Suppressor macrophage treated with lipopolysaccharide for 1 hour (primary cell): Measurements from ENCODE around the gene PODXL2.

Experiments
- DNase-seq, 3 donors: peaks; one replicate each; pipeline ENCODE4 v3.0.0-alpha.2; 2020 to 2022

The PODXL2 gene

GRCh38 chr3:127711896-127712295, 82.9 kb downstream of the PODXL2 start:
- no peak for DNase-seq

DNA sequence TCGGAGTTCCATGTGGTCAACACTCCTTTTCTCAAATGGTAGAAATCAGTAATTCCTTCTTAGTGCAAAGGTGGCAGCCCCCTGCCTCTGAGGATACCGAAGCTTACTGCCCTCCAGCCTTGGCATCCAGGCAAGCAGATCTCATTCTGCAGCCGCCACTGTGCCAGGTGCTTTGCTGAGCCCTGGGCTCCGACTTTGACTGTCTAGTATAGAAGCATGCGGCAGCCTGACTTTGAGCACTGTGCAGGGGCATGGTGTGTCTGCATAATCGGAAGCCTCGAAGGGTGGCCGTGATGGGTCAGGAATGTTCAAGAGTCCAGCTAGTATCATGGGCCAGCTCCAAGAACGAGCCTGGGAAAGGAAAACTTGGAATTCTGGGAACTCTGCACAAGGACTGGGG, 83.5 kb downstream of the PODXL2 start:
- DNase-seq: no peak

DNA sequence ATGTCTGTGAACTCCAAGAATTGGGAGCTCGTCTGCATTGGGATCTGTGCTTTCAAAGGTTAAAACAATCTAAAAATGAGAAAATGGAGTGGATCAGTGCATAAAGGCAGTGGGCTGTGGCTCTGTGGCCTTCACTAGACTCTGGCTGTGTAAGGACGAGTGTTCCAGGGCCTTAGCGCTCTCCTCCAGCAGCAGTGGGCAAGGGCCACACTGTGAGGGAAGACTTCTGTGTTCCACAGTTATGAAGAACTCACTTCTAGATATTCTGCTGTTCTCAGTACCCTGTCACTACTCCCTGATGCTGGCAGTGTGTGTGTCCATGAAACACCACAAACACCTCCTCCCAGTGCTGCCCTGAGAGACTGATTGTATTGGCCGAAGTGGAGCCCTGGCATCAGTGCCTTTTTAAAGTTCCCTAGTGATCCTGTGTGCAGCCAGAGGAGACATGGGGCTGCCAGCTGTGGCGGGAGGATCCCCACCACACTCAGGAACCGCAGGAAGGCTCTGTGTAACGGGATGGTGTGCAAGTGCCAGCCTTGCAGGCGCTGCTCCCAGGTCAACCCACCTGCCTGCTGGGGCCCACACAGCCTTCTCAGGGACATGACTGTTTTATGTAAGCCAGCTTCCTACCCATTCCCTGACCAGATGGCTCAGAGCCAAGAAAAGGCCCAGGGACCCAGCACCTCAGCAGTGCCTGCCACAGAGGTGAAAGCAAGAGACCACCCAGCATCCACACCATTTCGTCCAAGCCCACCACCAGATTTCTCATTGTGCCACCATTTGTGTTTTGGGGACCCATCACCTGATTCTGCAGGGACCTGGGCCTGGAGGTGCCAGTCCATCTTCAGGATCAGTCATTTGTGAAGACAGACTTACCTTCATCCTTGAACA, 84.1 kb downstream of the PODXL2 start:
- no peak for DNase-seq

DNA sequence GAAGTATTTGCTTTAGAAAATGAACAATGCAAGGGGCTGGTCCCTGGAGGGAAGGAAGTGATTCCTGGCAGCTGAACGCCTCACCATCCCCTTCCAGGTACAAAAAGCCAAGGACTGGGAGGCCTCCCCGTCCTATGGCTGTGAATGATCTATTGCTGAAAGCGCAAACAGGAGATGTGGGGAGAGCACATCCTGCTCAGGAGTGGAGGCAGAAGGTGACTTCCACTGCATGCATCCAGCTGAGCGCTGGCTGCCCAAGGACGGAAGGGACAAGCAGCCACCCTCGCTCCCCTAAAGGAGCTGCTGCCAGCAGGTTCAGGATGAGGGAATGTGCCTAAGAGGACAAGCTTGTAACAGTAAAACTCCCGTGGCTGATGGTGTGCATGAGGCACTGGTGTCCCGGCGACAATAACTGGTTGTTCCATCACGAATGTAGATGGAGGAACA, 85.2 kb downstream of the PODXL2 start:
- no peak for DNase-seq

DNA sequence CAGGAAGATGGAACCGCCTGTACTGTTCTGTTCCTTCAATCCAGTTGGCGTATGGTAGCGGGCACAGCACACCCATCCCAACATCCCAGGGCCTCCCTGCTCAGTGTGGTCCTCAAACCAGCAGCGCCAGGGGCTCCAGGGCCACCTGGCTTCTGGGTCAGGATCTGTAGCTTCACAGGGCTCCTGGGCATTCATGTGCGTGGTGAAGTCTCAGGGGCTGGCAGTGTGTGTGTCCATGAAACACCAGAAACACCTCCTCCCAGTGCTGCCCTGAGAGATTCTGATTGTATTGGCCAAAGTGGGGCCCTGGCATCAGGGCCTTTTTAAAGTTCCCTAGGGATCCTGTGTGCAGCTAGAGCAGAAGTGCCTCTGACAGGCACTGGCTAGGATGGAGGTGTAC, 85.9 kb downstream of the PODXL2 start:
- no peak for DNase-seq

- peak; percentile 51 to 63 (median 52) for DNase-seq
Measured at GRCh38 chr3:127715532-127715931, 86.5 kb downstream of the PODXL2 start.

GRCh38 chr3:127716384-127716783, 87.4 kb downstream of the PODXL2 start:
- DNase-seq: peak; percentile 47 to 59 (median 52)

DNA sequence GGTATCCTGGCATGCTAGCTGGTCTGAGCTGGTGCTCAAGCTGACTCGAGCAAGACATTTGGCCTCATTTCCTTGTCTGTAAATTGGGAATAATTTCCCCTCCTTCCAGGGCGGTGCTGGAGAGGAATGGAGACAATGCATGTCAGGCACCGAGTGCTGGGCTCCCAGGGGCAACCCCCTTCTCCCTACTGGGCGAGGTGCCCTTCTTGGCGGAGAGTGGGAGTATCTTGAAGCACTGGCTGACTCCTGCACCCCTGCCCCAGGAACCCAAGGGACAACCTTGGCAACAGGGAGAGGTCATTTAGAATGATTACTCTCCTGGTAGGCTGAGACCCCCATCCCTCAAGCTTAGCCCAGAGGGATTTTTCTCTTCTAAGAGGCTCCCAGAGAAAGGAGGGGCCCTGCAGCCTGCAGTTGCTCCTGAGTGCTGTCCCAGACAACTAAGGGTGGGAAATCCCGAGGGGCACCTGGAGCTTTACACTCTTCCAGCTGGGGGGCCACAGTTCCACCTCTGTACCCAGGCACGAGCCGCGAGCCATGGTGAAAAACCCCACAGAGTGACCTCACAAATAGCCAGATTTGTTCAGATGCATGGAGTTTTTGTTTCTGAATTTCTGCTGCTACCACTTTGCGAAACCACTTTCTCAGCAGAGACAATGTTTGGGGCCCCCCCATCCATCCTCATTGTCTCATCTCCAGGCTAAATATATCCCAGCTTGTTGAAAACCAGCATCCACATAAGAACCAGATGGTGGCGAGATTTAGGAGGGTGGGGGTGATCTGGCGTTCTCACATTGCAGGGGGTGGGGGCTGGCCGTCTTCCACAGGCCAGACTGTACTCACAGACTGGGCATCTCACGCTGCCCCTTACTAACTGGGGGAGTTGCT, 88.6 kb downstream of the PODXL2 start:
- no peak for DNase-seq

GRCh38 chr3:127718245-127718915, 89.4 kb downstream of the PODXL2 start:
- DNase-seq: no peak

DNA sequence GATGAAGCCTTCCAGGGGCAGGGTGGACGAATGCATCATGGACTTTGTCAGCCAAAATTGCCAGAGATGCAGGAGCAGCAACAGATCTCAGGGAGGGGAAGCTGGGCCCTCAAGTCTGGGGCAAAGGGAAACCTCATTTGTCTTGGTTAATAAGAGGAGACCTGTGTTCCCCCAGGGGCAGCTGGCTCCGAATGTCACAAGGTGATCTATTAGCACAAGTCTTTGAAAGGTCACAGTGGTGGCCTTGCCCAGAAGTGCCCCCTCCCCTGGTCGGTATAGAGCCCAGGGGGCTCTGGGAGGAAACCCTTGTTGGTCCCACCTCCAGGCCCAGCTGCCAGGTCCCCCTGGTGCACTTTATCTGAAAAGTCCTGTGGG, 89.9 kb downstream of the PODXL2 start:
- no peak for DNase-seq

GRCh38 chr3:127719369-127719768, 90.4 kb downstream of the PODXL2 start:
- DNase-seq: no peak

GRCh38 chr3:127720161-127720823, 91.3 kb downstream of the PODXL2 start:
- no peak for DNase-seq

DNA sequence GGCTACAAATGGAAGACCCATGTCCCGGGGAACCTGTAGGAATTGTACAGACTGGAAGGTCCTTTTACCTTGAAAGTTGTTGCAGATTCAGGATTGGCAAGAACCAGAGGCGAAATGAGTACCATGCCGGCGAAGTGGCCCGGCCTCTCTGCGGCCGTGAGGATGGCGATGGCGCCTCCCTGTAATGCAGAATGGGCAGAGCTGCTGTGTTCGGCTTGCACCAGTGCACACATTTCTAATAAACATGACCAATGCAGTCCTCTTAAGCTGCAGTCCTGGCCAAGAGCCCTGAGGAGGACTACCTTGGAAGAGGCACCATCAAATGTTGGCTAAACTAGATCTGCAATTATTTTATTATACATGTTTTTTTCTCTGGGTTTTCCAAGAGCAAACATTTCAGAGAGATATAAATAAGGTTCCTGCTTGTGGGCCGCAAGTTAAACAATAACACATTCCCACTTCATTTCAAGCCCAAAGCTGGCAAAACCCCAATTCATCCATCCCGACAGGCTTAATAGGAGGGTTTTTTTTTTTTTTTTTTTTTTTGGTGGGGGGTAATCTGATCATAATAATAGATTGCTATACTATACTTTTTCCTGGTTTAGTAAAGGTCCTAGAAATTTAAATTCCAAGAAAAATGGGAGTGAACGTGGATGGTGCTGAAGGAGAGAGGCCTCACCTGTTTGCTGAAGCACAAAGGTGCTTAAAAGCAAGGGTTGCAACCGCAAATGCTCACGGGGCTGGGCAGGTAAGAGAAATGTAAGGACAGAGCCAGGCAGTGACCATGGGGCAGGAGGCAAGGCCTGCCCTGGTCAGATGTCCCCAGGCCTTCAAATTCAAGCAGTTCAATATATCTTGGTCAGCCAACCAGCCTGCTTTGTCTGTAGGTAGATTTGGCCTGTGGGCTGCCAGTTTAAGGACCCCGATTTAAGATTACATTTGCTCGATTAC, 92.3 kb downstream of the PODXL2 start:
- no peak for DNase-seq

DNA sequence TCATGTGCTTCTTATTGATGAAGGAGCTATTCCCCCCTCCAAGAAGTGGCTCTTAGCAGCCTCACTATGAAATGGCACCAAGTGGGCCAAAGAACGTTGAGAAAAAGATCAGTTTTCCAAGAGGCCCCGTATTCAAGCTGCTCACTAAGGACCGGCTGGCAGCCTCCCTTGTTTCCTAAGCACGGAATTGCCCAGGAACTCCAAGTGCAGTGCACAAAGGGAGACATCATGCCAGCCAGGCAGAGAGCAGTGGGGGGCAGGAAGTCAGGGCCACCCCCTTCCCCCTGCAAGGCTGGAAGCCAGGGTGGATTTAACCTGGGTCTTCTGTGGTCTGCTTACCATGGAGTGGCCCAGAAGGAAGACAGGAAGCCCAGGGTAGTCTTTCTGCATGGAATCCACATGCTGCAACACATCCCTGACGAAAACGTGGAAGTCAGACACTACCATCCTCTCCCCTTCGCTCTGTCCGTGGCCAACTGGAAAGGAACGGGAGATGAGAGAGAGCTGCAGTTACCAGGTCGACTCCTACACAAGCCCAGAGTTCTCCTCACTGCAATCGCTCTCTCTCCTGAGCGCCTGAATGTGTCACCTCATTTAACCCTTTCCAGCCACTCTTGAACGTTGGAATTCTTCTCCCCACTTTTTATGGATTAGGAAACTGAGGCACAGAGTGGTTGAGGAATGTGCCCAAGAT, 93.3 kb downstream of the PODXL2 start:
- no peak for DNase-seq
